Small intestine (tissue), 7 donors: Measurements from ENCODE around the gene TNXB. TPM values are rescaled to one million over a fixed set of nuclear protein-coding genes. Genes with fewer than 3 reads are reported as not detected.
"Not testable (repeated sequence)": the region's sequence is repeated elsewhere in the genome, so short reads cannot be mapped to it uniquely, and the experiment has no call there.

ENCODE experiments used
- DNase-seq, 2 donors: peaks; one replicate each; pipeline versions ENCODE4 v3.0.0 to v3.0.0-alpha.2; 2013
- FAIRE-seq: peaks from 2 replicates; lab custom pipeline; 2012; peaks lifted over from hg19 to GRCh38; lab: Jason Lieb, UNC
- H3K27ac ChIP-seq, 3 donors: one replicate each; pipeline ENCODE4 v1.5.1; 2013; ENCODE audit warnings: low read length in 2 of 3, mild to moderate bottlenecking in 2 of 3, control low read depth in 1 of 3, inconsistent platforms in 1 of 3, low read depth in 1 of 3, moderate library complexity in 1 of 3
- H3K27me3 ChIP-seq, 3 donors: one replicate each; pipeline ENCODE4 v1.6.1; 2013; ENCODE audit warnings: low read length in 3 of 3, inconsistent platforms in 1 of 3; ENCODE audit not compliant: control insufficient read depth in 3 of 3, insufficient read depth in 3 of 3
- H3K36me3 ChIP-seq, 3 donors: one replicate each; pipeline ENCODE4 v1.6.1; 2013; ENCODE audit warnings: low read length in 3 of 3, inconsistent platforms in 1 of 3, low read depth in 1 of 3, mild to moderate bottlenecking in 1 of 3, moderate library complexity in 1 of 3; ENCODE audit not compliant: control insufficient read depth in 3 of 3, insufficient read depth in 2 of 3
- H3K4me1 ChIP-seq, 3 donors: one replicate each; pipeline ENCODE4 v1.6.1; 2013; ENCODE audit warnings: low read length in 2 of 3, inconsistent platforms in 1 of 3, low read depth in 1 of 3, mild to moderate bottlenecking in 1 of 3, moderate library complexity in 1 of 3; ENCODE audit not compliant: control insufficient read depth in 3 of 3, insufficient read depth in 2 of 3
- H3K4me3 ChIP-seq, 3 donors: one replicate each; pipeline ENCODE4 v1.5.1; 2013; ENCODE audit warnings: low read length in 3 of 3, control low read depth in 1 of 3, inconsistent platforms in 1 of 3, low read depth in 1 of 3, mild to moderate bottlenecking in 1 of 3, moderate library complexity in 1 of 3
- H3K9me3 ChIP-seq, 2 donors: one replicate each; pipeline ENCODE4 v1.6.1; 2013; ENCODE audit warnings: low read depth in 1 of 2, low read length in 1 of 2; ENCODE audit not compliant: control insufficient read depth in 2 of 2, insufficient read depth in 1 of 2
- WGBS, 3 donors: extraction: QIAGEN DNeasy Blood & Tissue Kit; methylation state at CpG; one replicate each; pipeline ENCODE4 v1.1.7; 2013; 5-methylcytosine and 5-hydroxymethylcytosine counted together
- polyA plus RNA-seq, 4 donors: library from polyadenylated mRNA; stranded (reverse) in 3 of 4; unstranded in 1 of 4; fragments of 200-250 nt in 3 of 4; fragments of 120-200 nt in 1 of 4; gene quantifications; one replicate each; pipeline versions ENCODE4 v1.2.1 to v1.2.3, GENCODE V29; 2013
- donor health status: healthy with polysubstance abuse.
- donor health status: control.
- donor health status: control.
- donor health status: Bipolar disorder and iron deficiency.
- donor health status: healthy.

The TNXB gene
- polyA plus RNA-seq, 4 donors = 1.8 to 38.7 (median 4.5) TPM

DNA sequence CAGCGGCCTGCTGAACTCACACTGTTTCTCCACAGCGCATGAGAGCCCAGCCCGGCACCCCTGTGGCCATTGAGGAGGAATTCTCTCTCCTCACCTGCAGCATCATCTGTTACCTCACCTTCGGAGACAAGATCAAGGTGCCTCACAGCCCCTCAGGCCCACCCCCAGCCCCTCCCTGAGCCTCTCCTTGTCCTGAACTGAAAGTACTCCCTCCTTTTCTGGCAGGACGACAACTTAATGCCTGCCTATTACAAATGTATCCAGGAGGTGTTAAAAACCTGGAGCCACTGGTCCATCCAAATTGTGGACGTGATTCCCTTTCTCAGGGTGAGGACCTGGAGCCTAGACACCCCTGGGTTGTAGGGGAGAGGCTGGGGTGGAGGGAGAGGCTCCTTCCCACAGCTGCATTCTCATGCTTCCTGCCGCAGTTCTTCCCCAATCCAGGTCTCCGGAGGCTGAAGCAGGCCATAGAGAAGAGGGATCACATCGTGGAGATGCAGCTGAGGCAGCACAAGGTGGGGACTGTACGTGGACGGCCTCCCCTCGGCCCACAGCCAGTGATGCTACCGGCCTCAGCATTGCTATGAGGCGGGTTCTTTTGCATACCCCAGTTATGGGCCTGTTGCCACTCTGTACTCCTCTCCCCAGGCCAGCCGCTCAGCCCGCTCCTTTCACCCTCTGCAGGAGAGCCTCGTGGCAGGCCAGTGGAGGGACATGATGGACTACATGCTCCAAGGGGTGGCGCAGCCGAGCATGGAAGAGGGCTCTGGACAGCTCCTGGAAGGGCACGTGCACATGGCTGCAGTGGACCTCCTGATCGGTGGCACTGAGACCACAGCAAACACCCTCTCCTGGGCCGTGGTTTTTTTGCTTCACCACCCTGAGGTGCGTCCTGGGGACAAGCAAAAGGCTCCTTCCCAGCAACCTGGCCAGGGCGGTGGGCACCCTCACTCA, 69.5 kb downstream of the TNXB start:
- H3K4me1 ChIP-seq, H3K27ac ChIP-seq, H3K4me3 ChIP-seq, H3K9me3 ChIP-seq, FAIRE-seq, H3K27me3 ChIP-seq, H3K36me3 ChIP-seq, DNase-seq: not testable (repeated sequence)
- 70 to 81% (median 78%) methylated on average over 13 to 23 of the region's 24 CpGs for WGBS, 3 donors

DNA sequence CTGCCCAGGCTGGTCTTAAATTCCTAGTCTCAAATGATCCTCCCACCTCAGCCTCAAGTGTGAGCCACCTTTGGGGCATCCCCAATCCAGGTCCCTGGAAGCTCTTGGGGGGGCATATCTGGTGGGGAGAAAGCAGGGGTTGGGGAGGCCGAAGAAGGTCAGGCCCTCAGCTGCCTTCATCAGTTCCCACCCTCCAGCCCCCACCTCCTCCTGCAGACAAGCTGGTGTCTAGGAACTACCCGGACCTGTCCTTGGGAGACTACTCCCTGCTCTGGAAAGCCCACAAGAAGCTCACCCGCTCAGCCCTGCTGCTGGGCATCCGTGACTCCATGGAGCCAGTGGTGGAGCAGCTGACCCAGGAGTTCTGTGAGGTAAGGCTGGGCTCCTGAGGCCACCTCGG, 70.3 kb downstream of the TNXB start:
- FAIRE-seq = not testable (repeated sequence)
- 67 to 84% (median 81%) methylated on average over 4 of the region's 5 CpGs for WGBS, 3 donors

DNA sequence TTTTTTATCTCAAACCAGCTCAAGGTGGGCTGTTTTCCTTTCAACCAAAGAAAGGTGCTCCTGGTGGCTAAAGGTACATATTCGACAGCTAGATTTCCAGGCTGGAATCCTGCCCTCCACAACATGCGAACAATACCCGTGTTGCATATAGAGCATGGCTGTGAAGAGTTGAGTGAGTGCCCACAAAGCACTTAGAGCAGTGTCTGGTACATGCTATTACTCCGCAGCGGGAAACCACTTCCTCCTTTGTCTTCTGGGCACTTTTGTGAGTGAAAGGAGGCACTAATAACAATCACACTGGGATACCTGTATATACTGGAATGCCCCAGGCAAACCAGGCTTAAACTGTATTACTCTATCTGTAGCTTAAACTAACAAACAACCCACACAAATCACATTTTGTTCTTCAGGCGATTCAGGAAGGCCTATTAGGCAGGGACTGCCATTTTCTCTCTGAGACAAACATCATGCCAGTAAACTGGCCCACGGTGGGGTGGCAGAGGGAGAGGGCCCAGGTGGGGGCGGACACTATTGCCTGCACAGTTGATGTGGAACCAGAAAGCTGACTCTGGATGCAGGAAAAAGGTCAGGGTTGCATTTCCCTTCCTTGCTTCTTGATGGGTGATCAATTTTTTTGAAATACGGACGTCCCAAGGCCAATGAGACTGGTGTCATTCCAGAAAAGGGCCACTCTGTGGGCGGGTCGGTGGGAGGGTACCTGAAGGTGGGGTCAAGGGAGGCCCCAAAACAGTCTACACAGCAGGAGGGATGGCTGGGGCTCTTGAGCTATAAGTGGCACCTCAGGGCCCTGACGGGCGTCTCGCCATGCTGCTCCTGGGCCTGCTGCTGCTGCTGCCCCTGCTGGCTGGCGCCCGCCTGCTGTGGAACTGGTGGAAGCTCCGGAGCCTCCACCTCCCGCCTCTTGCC, 71.3 kb downstream of the TNXB start, which contains the start of gene CYP21A2:
CYP21A2 (plus strand) TSS at position 818 of the 927 bp plus-strand sequence; CDS start at position 826, 8 bp downstream.
- not testable (repeated sequence) for H3K27ac ChIP-seq, H3K4me1 ChIP-seq, H3K36me3 ChIP-seq, H3K9me3 ChIP-seq, H3K27me3 ChIP-seq, DNase-seq, H3K4me3 ChIP-seq, FAIRE-seq
- 80 to 87% (median 81%) methylated on average over 10 to 15 of the region's 19 CpGs for WGBS, 3 donors

More for the DNA sequence above, 70.3 kb downstream of the TNXB start:
- not testable (repeated sequence) for H3K27ac ChIP-seq, H3K9me3 ChIP-seq, H3K36me3 ChIP-seq, H3K4me1 ChIP-seq, DNase-seq, H3K4me3 ChIP-seq, H3K27me3 ChIP-seq

DNA sequence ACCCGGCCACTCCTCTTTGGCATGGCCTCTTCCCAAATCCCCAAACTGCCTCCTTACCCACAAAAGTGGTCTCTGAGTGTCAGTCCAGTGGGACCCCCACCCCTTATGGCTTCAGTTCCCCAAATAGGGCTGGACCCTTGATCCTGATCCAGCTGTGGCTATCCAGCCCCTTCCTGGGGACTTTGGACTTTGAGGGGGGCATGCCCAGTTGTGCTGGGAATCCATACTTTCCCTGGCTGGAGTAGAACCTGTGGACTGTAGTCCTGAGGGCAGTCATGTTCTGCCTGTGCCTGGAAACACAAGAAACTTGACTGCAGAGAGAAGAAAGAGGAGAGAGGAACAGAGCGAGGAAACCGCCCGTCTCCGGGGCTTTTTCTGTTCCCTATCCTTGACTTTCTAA, 72.0 kb downstream of the TNXB start:
- not testable (repeated sequence) for H3K27ac ChIP-seq, FAIRE-seq
- 66 to 91% (median 76%) methylated on average over 4 of the region's 5 CpGs for WGBS, 3 donors

DNA sequence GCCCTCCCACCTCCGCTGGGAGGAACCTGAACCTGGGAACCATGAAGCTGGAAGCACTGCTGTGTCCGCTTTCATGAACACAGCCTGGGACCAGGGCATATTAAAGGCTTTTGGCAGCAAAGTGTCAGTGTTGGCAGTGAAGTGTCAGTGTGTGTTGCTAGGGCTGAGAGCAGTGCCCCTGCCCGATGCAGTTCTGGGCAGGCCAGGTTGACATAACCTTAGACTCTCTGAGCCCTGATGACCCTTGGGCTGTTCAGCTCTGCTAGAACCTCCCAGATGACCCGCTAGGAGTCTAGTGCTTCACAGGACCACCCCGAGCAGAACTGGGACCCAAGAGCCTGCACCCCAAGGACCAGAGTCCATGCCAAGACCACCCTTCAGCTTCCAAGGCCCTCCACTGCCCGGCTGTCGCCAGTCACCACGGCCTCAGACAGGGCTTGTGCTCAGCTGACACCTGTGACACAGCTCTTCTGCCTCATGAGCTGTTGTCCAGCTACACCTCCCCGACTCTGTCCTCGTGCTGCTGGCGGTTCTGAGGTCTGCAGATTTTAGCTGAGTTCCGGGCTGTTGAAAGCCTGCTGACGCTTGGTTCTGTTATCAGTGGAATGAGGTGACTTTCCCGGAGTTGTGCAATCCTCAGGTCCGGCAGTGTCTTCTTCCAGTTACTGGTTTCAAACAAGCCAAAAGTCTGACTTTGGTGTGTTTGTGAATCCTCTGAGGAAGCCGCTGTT, 73.7 kb downstream of the TNXB start:
- not testable (repeated sequence) for H3K27ac ChIP-seq, DNase-seq, H3K36me3 ChIP-seq, H3K4me3 ChIP-seq, H3K4me1 ChIP-seq, H3K27me3 ChIP-seq, FAIRE-seq, H3K9me3 ChIP-seq
- no CpG with 5 or more reads among the region's 16 CpGs for WGBS, 3 donors

More for the DNA sequence above, 72.0 kb downstream of the TNXB start:
- not testable (repeated sequence) for H3K4me3 ChIP-seq, H3K4me1 ChIP-seq, H3K9me3 ChIP-seq, DNase-seq, H3K27me3 ChIP-seq, H3K36me3 ChIP-seq

DNA sequence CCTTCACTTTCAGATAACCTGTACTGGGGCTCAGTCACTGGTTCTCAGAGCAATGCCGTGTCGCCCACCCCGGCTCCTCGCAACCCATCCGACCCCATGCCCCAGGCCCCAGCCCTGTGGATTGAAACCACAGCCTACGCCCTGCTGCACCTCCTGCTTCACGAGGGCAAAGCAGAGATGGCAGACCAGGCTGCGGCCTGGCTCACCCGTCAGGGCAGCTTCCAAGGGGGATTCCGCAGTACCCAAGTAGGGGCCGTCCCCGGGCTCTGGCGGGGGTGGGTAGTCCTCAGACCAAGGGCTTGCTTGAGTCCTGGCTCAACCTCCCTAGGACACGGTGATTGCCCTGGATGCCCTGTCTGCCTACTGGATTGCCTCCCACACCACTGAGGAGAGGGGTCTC, 79.6 kb downstream of the TNXB start:
- H3K4me3 ChIP-seq, H3K27ac ChIP-seq, H3K9me3 ChIP-seq, H3K27me3 ChIP-seq, H3K4me1 ChIP-seq, DNase-seq, FAIRE-seq, H3K36me3 ChIP-seq: not testable (repeated sequence)
- WGBS, 3 donors = 85 to 93% (median 92%) methylated on average over 6 to 8 of the region's 14 CpGs

DNA sequence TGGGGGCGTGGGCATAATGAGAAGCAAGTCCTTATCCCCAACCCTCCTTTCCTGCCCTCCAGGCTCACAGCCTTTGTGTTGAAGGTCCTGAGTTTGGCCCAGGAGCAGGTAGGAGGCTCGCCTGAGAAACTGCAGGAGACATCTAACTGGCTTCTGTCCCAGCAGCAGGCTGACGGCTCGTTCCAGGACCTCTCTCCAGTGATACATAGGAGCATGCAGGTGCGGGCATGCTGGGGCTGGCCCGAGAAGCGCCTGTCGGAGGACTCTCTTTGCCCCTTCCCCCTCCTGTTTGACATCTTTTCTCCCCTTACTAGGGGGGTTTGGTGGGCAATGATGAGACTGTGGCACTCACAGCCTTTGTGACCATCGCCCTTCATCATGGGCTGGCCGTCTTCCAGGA, 80.5 kb downstream of the TNXB start:
- not testable (repeated sequence) for H3K4me3 ChIP-seq, H3K27ac ChIP-seq, H3K36me3 ChIP-seq, H3K4me1 ChIP-seq, FAIRE-seq, DNase-seq, H3K9me3 ChIP-seq, H3K27me3 ChIP-seq
- WGBS, 3 donors = 81 to 91% (median 90%) methylated on average over 3 to 7 of the region's 10 CpGs

DNA sequence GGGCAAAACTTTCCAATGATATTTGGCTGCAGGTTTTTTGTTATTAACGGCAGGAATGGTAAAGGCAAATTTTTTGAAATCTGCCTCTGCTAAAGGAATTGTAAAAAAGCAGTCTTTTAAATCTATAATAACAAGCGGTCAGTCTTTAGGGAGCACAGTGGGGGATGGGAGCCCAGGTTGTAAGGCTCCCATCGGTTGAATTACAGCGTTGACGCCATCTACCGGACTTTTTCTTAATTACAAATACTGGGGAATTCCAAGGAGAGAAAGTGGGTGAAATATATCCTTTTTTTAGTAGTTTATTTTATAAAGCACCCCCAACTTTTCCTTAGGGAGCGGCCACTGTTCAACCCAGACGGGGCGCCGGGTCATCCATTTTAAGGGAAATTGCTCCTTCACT, 87.0 kb downstream of the TNXB start:
- H3K9me3 ChIP-seq, H3K4me3 ChIP-seq, H3K4me1 ChIP-seq, H3K27me3 ChIP-seq, H3K27ac ChIP-seq, DNase-seq, H3K36me3 ChIP-seq, FAIRE-seq: not testable (repeated sequence)
- WGBS, 3 donors = no CpG with 5 or more reads among the region's 10 CpGs
